ENCODE measurements around the gene TAOK1.

The TAOK1 gene

GRCh38 chr17:29596811-29597210 lies 206.6 kb downstream of the TAOK1 start:
- DNase-seq: no peak

DNA sequence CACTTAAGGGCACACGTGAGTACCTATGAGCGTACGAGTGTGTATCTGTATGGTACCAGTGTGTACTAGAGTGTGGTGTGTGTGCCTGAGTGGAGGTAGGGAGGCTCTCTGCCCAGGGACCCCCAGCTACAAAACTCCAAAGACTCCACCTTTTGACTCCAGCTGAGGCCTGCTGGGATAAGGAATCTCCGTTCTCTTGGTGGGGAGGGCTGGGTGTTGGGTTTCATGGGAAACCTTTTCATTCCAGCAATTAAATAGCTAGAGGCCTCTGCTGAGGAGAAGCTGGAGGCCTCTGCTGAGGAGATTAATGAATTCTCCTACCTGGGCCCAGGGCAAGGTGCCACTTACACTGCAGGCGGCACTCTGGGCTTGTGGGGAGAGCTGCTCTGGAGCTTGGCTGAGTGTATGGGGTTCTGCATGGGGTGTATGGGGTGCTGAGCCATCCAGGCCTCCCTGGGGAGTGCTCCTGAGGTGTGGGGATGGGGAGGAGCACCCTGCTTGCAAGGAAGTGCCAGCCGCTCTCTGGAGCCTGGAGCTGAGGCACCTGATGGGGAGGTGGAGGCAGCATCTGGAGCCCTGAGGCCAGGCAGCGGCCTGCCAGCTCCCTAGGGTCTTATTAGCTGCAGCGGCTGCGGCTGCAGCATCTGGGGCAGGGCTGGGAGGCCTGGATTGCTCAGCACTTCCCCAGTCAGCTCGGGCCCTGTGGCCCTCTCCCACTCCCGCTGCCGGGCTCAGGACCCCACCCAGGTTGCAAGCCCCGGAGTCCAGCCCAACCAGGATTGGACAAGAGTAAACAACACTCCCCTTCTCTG lies 207.4 kb downstream of the TAOK1 start:
- DNase-seq: no peak
